GM12864 (cell line): Measurements from ENCODE around the gene NMNAT3.

Experiments
- DNase-seq: peaks from one replicate; pipeline ENCODE4 v3.0.0-alpha.2; 2011; ENCODE audit warnings: low read depth
- H3K4me3 ChIP-seq: 2 replicates; pipeline ENCODE4 v1.5.1; 2011; ENCODE audit warnings: mild to moderate bottlenecking, low read depth, low read length, control low read depth
- CTCF ChIP-seq: IDR thresholded peaks from 2 replicates; pipeline ENCODE4 v1.5.1; 2011; ENCODE audit warnings: low read depth, mild to moderate bottlenecking, moderate library complexity, low read length, control low read depth, inconsistent platforms; ENCODE audit errors: missing control alignments

The NMNAT3 gene

GRCh38 chr3:139521144-139521543 is 156.6 kb downstream of the NMNAT3 start:
- no peak overlapping the region for H3K4me3 ChIP-seq
- no peak for DNase-seq

GRCh38 chr3:139519998-139520737 is 157.6 kb downstream of the NMNAT3 start:
- no peak overlapping the region for H3K4me3 ChIP-seq
- no peak for DNase-seq
- TF ChIP-seq CTCF: peak; percentile 67

More at GRCh38 chr3:139521144-139521543, 156.6 kb downstream of the NMNAT3 start:
- no peak for TF ChIP-seq CTCF

- no peak for TF ChIP-seq CTCF
- no peak for DNase-seq
- no peak overlapping the region for H3K4me3 ChIP-seq
These were observed 158.6 kb downstream of the NMNAT3 start for GRCh38 chr3:139518926-139519842.

GRCh38 chr3:139518306-139518705 is 159.5 kb downstream of the NMNAT3 start:
- H3K4me3 ChIP-seq: no peak overlapping the region
- no peak for DNase-seq
- no peak for TF ChIP-seq CTCF

GRCh38 chr3:139517321-139518065 is 160.3 kb downstream of the NMNAT3 start:
- no peak overlapping the region for H3K4me3 ChIP-seq
- no peak for TF ChIP-seq CTCF
- no peak for DNase-seq

GRCh38 chr3:139514741-139515140 is 163.0 kb downstream of the NMNAT3 start:
- DNase-seq: no peak
- no peak for TF ChIP-seq CTCF

More at GRCh38 chr3:139514741-139515140, 163.0 kb downstream of the NMNAT3 start:
- H3K4me3 ChIP-seq: no peak overlapping the region
